Measurements from ENCODE around the gene PAGR1.

DNA sequence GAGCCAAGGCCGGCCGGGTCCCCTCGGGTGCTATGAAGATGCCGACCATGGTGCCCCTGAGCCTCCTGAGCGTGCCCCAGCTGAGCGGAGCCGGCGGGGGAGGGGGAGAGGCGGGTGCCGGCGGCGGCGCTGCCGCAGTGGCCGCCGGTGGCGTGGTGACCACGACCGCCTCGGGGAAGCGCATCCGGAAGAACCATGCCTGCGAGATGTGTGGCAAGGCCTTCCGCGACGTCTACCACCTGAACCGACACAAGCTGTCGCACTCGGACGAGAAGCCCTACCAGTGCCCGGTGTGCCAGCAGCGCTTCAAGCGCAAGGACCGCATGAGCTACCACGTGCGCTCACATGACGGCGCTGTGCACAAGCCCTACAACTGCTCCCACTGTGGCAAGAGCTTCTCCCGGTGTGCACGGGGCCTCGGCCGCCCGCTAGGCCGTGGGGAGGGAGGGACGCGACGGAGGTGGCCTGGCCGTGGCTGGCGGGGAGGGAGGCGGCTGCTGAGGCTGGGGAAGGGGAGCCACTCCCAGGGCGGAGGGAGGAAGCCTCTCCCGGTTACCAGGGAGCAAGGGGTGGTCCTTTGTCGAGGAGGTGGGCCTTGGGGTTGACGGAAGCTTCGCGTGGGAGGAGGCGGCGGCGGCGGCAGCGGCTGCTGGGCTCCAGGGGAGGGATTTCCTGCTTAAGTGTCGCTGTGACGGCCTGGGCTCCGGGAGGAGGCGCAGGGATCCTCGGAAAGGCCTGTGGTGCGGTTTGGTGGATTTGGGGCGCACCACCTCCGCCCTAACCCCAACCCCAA lies 8.3 kb upstream of the PAGR1 start:
- peak; percentile 93 for TF ChIP-seq POLR2A (IDR thresholded peaks at IDR 0.05; ENCODE audit: low read length)
- TF ChIP-seq GATA1 (IDR thresholded peaks at IDR 0.05; ENCODE audit: low read depth, low read length): no peak

Data from erythroblast (primary cell).